NCI-H2171 treated with DMSO at 0.1 percent for 48 hours (cell line): Measurements from ENCODE around the gene TMEM243.
"Not testable (repeated sequence)": the region's sequence is repeated elsewhere in the genome, so short reads cannot be mapped to it uniquely, and the experiment has no call there.

Source experiments
- DNase-seq: peaks from one replicate; lab custom pipeline; 2025; lab: John Stamatoyannopoulos, UW

Gene TMEM243, protein sequence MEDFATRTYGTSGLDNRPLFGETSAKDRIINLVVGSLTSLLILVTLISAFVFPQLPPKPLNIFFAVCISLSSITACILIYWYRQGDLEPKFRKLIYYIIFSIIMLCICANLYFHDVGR

GRCh38 chr7:87219545-87220025 lies at the start of gene TMEM243:
TMEM243 (minus strand) TSS chr7:87219732; CDS start chr7:87219503, 229 bp downstream.
- peak; percentile 42 for DNase-seq

DNA sequence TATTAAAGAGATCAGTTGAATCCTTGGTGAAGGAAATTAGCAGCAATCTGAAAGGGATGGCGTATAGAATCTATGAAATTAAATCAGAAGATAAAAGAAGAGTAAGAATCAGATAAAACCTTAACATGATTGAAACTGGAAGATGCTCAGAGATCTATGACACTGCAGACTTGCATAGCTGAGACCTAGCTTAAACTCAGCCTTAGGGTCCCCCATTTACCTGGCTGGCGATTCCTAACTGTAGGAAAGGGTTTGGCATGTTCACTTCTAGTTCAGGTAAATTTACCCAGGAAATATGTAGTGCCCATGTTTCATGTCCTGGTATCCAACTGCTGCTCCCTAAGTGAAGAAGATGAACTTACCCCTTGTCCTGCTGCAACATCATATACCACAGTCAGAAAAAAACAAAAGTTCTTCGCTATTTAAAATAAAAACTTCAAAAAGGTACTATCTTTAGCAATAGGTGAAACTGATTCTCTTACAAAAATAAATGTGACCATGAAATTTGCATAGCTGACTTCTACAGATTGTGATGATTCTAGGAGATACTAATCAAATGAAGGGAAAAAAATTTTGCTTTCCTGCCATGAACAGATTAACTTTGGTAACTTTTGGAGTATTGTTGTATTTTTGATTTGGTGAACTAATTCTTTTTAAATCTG lies 47.8 kb upstream of the TMEM243 start:
- DNase-seq: no peak

GRCh38 chr7:87263537-87263936 lies 44.0 kb upstream of the TMEM243 start:
- DNase-seq: no peak

- DNase-seq: no peak
Observed at GRCh38 chr7:87253589-87254087, 34.1 kb upstream of the TMEM243 start.

DNA sequence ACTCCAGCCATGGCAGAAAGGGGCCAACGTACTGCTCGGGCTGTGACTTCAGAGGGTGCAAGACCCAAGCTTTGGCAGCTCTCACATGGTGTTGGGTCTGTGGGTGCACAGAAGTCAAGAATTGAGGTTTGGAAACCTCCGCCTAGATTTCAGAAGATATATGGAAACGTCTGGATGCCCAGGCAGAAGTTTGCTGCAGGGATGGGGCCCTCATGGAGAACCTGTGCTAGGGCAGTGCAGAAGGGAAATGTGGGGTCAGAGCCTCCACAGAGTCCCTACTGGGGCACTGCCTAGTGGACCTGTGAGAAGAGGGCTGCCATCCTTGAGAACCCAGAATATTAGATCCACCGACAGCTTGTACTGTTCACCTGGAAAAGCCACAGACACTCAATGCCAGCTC lies 26.1 kb upstream of the TMEM243 start:
- DNase-seq: not testable (repeated sequence)

DNA sequence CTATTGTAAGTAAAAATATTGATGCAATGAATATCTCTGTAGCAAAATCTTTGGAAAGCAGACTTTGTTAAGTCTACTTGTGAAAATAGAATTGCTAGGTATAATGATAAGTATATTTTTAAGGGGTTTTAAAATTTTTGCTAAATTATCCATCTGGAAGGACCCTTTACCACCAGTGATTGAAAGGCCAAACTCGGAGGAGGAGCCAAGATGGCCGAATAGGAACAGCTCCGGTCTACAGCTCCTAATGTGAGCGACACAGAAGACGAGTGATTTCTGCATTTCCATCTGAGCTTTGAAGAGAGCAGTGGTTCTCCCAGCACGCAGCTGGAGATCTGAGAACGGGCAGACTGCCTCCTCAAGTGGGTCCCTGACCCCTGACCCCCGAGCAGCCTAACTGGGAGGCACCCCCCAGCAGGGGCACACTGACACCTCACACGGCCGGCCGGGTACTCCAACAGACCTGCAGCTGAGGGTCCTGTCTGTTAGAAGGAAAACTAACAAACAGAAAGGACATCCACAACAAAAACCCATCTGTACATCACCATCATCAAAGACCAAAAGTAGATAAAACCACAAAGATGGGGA lies 19.0 kb upstream of the TMEM243 start:
- DNase-seq: not testable (repeated sequence)

DNA sequence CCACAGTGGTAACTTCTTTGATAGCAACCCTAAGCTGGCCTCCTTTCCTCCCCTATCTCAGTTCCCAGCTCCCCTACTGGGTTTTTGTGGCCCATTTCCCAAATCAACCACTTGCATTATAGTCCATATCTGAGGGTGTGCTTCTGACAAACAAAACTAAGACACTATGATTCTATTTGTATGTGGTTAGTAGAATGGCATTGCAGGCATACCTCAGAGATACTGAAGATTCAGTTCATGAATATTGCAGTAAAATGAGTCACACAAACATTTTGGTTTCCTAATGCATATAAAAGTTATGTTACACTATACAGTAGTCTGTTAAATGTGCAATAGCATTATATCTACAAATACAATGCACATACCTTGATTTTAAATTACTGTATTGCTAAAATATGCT lies 15.4 kb upstream of the TMEM243 start:
- DNase-seq: no peak

DNA sequence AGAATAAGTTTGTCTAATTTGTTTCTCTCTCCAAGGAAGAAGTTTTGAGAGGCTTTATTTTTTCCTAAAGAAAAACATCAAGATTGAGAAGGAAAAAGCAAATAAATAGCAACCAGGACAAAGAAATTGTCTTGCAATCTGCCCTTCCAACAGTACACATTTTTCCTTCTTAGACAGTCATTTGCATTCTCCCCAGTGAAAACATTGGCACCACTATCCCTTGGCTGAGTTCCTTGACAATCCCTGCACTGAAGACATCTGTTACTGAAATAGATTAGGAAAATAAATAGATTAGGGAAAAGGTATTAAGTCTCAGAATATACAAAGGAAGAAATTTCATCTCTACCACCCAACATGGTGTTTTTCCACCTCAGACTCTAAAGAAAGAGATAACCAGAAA lies 12.2 kb upstream of the TMEM243 start:
- DNase-seq: peak; percentile 7

DNA sequence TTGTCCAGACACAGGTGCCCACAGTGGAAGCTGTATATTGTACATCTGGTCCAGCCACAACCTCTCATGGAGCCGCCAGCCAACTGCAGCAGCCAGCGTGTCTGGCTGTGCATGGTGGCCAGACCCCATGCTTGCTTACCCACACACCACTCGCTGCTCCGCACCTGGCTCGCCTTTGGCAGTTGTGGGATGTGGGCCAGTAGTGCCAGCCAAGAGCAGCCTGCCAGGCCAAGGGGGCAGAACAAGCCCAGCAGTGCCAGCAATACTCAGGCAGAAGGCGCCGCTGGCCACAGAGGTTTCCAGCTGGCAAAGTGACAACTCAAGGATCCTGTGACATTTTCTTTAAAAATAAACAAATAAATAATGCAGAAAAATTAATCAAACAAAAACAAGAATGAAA lies 11.7 kb upstream of the TMEM243 start:
- DNase-seq: no peak

DNA sequence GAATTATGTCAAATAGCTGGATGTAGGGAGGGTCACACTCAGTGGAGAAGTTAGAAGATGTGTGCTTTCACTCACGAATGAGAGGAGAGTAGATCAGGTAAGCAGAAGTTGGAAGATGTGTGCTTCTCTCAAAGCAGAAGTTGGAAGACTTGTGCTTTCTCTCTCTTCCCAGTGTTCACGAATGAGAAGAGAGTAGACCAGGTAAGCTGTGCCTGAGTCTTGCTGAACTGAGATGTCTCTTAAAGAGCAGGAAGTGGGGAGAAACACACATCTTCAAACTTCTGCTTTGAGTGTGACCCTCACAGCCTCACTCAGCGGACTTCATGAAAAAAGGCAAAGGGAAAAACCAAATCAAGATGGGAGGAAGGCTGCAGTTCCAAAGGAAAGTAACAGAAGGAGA lies 7.0 kb upstream of the TMEM243 start:
- no peak for DNase-seq

DNA sequence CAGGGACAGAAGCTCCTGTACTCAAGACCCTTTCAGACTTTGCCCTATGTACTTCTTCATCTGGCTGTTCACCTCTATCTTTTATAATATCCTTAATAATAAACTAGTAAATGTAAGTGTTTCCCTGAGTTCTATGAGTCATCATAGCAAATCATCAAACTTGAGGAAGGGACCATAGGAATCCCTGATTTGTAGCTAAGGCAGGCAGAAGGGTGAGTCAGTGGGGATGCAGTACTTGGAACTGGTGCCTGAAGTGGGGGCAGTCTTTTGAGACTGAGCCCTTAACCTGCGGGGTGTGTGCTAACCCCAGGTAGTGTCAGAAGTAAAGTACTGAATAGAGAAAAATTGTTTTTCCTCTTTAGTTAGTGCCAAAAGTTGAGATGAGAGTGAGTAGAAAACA lies 6.2 kb upstream of the TMEM243 start:
- DNase-seq: no peak

- DNase-seq: no peak
Observed at GRCh38 chr7:87223666-87224065, 4.1 kb upstream of the TMEM243 start.

DNA sequence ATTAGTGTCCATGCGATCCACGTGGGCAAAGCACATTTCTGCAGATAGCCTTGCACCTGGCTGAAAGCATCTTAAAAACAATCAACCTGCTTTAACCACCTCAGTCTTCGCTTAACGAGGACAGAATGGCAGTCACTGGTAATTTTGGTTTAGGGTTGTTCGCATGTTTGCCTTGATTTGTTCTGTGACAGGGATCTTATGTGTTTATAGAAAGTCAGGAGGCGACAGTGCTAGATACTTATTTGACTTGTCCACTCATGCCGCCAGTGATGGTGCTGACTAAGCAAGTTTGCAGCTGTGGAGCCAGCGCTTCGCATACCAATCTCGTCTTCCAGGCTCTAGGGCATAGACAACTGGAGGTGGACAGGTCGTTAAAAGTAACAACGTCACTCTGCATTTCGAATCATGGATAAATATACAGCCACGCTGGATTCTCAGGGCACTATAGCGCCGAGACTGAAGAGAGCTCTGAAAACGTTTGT lies 1.2 kb upstream of the TMEM243 start:
- no peak for DNase-seq

GRCh38 chr7:87220026-87220733 lies 648 bp upstream of the TMEM243 start:
- DNase-seq: peak; percentile 81

GRCh38 chr7:87218796-87219544 lies 562 bp downstream of the TMEM243 start:
- DNase-seq: no peak

DNA sequence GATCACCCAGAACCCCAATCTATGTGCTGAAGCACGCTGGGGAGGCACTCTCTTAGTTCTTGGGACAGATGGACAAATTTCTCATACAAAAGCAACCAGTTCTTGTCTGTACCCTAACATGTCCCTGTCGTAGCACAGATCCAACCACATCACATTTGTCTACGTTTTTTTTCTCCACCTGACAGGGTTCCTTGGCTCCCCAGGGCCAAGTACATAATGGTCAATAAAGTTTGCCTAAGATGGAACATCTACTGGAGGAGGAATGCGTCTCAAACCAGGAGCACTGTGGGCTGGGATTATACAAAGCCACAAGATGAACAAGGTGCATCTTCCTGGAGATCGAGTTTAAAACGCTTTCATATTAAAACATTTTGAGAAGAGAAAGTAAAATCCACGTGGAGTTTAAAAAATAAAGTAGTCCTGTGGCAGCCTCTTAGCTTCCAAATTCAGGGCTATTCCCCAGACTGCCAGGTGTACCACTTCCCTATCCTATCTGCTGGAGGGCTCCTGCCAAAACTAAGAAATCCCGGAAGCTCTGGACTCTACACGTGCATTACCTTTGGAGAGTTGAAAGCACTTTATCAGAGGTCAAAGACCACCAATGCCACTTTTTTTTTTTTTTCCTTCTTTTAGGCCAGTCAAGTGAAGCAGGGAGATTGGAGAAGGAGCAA lies 1.4 kb downstream of the TMEM243 start:
- no peak for DNase-seq

DNA sequence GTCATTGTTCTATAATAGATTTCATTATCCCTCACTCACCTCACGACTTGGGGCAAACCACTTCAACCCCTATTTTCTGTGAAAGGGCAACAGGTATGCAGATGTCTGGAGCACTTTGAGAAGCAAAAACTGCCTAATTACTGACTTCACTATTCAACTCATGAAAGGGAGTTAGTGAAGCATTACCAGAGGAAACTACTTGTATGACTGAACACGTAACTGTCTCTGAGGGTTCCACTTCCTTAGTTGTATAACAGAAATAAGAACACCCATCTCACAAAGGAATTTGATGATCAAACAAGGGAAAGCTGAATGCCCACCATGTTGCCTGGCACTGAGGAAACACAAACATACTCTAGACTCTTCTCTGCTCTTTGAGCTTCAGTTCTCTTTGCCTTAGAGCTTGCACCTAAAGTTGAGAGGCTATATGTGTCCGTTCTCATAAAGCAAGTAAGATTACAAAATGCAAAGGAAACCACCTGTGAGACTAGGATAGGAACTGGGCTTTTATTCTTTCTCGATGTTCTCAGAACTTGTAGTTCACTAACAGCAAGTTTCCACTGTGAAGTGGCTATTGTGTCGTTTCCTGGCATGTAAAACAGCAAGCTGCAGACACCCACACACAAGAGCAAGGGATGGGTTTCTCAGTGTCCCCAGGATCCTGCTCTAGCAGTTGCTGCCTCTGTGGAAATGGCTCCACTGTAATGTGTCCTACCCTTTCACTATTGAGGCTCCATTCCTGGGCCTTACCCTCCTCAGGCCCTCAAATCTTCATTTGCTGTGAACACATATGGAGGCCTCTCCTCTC lies 2.6 kb downstream of the TMEM243 start:
- DNase-seq: no peak

- no peak for DNase-seq
Observed at GRCh38 chr7:87215046-87215445, 4.5 kb downstream of the TMEM243 start.

GRCh38 chr7:87213811-87214210 lies 5.7 kb downstream of the TMEM243 start:
- DNase-seq: no peak

GRCh38 chr7:87213252-87213651 lies 6.3 kb downstream of the TMEM243 start:
- DNase-seq: no peak
